NCI-H2227 (cell line): Measurements from ENCODE around the gene KIAA0040.
"Not testable (repeated sequence)": the region's sequence is repeated elsewhere in the genome, so short reads cannot be mapped to it uniquely, and the experiment has no call there.

Experiments
- DNase-seq: peaks from one replicate; lab custom pipeline; 2025; ENCODE audit not compliant: unreplicated experiment; lab: John Stamatoyannopoulos, UW

KIAA0040 gene

GRCh38 chr1:175108331-175108820, 84.2 kb downstream of the KIAA0040 start:
- not testable (repeated sequence) for DNase-seq
